ENCODE results near the gene CISH.
A peak's percentile ranks its signal among the peaks of the same experiment; 100 is the strongest.

Gene CISH, protein sequence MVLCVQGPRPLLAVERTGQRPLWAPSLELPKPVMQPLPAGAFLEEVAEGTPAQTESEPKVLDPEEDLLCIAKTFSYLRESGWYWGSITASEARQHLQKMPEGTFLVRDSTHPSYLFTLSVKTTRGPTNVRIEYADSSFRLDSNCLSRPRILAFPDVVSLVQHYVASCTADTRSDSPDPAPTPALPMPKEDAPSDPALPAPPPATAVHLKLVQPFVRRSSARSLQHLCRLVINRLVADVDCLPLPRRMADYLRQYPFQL

DNA sequence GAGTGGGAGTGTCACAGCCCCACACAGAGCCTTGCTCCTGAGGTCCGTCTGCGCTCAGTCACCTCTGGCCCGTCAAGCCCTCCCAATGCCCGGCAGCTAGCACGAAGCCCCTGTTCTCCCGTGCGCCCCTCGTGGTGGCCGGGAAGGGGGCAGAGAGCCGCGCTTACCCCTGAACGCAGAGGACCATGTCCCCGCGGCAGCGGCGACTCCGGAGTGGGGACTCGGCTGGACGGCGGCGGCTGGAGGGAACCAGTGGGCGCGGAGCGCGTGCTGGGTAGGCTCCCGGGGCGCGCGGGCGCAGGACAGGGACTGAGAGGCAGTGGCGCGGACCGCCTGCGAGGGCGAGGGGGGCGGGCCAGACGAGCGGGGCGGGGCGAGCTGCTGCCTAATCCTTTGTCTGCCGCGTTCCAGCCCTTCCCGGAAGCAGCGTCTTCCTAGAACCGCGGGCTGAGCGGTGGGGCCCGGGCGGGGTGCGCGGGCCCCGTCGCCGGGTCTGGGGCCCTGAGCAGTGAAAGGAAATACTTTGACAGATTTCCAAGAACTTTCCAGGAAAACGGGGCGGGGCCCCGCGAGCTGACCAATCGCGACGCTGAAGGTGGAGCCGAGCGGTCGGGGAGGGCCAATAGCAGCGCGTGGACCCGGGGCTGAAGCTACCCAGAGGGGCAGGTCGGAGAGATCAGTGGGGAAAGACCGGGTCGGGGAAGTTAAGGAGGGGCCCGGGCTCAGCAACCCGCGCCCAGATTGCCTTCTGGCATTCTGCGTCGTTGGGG lies at the start of gene CISH:
Gene CISH, minus strand, starts transcription at position 311 of the 770 bp plus-strand sequence. Its CDS starts 124 bp downstream, at position 187.
- peak; percentile 89 for DNase-seq

DNA sequence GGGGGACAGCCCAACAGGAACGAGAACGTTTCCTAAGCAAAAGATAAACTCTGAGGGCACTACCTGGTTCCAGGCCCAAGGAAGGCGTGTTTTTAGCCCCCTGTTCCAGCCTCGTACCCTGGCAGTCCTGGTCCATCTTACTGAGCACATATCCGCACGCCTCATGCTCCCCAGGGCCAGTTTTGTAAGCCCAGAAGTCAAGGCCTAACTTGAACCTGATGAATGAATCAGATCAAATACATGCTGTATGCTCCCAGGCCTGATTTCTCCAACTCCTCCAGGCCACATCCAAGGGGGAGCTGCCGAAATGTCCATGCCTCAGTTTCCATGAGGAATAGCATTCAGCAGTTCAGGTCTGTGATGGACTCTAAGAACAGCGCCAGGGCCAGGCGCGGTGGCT lies 48.8 kb upstream of the CISH start:
- no peak for DNase-seq

DNA sequence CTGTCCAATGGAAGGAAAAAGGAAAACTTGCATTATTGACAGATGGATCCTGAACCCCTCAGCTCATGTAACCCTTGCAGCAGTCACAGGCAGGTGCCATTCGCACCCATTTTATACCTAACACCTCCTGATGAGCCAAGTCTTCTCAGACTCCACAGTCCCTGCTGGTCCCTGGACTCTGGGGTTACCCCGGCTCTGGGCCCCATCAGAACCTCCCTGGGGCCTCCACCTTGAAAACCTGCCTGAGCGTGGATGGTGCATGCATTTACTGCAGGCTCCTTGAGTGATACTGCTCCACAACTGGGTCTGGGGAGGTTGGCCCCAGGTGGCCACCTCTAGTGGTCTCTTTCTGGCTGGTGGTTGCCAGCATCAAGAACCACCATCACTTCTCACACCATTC lies 47.3 kb upstream of the CISH start:
- DNase-seq = no peak

DNA sequence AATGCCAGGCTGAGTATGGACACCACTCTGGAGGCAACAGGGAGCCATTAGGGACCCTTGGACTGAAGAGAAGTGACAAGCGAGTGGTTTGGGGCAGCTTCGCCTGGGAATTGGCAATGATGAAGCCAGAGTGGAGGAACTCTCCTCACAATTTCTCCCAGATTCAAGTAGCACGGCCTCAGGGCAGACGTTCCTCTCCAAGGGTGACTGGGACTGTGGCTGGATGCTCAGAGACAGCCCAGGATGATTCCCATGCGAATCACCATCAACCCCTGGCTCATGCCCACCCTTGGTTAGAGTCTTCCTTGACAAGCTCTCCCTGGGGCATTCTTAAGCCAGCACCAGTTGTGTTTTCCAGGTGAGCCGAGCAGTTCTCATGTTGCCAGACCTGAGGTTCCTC lies 46.8 kb upstream of the CISH start:
- no peak for DNase-seq

DNA sequence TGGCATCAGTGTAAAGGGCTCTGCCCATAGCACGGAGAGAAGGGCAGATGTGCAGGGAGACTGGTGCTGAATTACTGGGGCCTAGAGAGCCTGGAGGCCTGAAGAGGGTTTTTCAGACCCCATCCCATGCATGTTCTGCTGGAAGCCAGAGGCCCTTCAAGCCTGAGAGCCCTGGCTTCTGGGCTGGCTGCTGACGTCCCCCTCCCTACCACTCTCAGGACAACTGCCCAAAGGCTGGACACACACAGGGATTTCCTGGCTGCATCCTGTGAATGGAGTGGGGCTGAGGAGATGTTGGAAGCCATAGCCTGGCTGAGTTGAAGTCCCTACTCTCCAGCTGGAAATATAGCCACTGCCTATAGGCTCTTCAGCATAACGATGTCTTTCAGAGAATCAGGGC lies 46.2 kb upstream of the CISH start:
- no peak for DNase-seq

DNA sequence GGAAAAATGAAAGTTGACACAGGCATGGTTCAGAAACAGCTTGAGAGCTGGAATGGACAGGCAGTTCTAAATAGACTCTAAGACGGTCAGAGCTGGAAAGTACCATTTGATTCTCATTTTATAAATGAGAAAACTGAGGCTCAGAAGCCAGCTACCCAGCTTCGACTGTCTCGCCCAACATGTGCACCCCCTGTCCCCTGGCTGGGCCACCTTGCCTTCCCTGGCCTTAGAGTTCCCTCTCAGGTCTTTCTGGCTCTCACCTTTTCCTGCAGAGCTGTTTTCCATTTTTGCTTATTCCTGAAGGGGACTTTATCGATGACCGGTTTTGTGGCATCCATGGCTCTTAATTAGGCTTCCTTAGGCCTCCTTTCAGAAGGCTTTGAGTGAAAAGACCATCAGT lies 45.8 kb upstream of the CISH start:
- no peak for DNase-seq

DNA sequence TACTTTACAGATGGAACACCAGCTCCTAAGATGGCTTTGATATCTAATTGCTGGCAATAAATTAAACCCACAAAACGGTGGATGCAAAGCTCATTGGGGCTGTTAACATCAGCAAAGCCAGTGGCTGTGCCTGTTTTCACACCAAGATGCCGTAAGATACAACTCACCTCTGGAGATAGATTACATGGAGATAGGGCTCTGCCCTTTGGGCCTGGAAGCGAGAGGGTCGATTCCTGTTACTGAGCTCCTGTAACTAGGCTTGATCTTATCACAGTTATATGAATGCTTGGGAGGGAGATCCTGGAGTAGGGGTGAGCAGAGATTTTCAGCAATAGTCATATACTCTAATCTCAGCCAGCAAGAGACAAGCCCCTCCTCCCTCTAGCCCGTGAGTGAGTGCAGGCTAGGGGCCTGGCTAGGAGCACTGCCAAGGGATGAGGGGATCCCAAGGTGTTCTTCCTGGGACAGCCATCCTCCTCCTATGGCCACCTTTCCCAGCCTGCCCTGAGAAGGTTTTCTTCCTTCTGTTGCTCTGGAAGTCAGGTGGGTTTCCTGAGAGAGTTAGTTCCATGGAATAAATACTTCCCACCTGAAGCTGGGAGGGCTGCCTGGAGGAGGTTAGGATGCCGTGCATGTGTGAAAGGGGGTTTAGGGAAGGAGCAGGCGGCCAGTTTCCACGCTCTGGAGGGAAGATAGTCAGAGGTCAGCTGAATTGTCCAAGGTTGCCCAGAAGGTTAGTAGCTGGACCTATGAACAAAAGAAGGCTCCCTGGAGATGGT lies 45.0 kb upstream of the CISH start:
- DNase-seq = no peak

DNA sequence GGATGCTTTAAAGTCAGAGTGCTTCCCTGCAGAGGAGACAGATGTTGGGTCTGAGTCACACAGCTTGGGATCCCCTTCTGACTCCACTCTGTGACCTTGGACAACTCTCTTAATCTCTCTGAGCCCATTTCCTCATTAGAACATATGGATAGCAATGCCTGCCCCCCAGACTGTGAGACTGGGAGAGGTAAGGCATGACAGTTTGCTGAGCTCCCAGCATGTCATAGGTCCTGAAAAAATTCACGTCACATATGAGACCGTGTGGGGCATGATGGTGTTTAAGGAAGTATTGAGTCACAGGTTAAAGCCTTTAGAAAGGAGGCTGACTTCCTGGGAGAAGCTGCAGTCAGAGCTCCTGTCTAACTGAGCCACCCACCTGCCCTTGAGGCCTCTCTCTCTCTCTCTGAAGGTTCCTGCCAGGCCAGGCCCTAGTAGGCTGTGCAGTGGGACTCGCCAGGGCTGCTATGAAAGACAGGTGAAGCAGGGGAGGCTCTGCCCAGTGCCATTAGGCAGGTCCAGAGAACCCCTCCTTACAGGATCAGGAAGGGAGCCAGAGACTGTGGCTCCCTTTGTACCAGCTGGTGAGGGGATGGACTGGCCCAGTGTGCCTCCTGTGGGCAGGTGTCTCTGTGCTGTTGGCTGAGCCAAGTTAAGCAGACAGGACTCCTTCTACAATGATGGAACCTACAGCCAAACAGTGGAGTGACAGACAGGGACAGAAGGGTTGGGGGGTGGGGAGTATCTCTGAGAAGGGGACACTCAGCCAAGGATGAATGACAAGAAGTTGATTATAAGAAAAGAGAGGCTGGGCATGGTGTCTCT lies 43.6 kb upstream of the CISH start:
- DNase-seq = no peak

DNA sequence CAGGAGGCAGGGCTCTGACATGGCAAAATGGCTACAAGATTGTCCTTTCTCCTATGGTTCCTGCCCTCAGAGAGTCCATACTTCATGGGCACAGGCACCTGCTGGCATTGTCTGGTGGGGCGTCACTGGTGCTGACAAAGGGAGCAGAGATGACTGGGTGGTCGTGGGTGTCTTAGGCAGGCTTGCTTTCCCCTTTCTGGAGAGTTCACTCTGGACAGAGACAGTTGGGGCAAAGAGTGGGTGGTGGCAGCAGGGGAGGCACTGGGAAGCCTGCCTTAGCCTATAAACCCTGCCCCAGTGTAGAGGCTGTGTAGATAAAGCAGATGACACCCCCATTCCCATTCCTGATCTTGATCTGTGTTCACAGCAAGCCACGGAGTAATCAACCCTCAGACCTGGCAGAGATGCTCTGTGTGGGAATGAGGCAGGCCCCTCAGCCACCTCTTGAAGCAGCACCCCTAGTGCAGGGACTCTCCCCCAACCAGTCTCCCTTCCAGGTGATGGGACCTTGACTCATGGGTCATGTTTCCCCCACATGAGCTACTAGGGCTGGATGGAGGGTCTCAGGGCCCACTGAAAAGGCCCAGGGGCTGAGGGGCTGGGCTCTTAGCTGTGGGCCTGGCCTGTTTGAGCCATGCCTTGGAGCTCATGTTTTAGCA lies 42.5 kb upstream of the CISH start:
- DNase-seq = no peak

DNA sequence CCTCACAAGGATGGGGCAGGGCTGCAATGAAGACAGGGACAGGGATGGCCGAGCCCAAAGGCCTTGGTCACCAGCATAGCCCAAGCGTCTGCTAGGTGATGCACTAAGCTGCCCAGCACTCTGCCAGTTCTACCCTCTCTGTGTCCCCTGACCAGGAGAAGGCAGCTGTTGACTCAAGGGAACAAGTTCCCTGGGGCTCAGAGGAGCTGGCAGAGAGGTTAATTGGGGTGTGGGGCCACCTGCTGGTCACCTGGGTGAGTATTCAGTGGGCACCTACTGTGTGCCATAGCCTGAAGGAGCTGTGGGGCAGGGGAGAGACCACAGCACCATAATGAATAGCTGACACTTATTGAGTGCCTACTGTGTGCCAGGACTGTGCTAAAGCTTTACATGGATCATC lies 41.1 kb upstream of the CISH start:
- no peak for DNase-seq

DNA sequence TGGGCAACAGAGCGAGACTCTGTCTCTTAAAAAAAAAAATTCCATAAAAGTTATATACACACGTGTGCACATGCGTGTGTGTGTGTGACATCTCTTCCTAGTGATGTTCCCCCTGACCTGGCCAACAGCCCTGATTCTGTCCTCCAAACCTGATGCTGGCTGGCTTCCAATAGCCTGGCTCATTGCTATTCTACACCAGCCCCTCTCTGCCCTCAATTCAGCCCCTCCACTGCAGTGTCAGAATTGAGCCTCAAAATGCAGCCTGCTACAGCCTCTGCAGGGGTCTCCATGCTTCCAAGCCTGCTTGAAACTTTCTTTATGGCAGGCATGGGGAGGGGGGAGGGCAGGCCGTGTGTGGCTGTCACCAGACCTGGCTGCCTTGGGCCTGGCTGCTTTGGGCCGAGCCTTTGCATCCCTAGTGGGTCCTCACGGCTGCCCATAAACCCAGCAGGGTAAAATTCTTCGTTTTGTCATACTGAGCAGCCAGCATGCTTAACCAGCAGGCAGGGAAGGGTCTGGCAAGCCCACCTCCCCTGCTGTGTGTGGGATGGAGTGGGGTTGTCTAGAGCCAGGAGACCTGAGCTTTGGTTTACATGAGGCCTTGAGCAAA lies 40.5 kb upstream of the CISH start:
- DNase-seq = no peak

DNA sequence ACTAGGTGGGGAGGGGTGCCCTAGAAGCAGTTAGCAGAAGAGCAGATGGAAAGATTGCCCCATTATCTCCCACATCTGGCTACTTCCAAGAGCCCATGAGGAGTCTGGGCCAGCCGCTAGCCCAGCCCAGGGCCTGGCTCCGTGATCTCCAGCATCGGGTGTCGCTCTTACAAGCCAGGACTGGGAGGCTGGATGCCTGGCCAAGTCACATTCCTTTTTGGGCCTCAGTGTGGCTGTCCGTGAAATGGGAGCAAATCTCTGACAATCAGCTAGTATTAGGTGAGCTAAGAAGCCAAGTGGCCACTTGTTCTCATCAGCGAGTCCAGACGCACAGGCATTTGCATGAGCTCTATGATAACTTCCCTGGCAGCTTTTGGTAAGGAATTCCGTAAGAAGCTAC lies 39.9 kb upstream of the CISH start:
- DNase-seq = no peak

DNA sequence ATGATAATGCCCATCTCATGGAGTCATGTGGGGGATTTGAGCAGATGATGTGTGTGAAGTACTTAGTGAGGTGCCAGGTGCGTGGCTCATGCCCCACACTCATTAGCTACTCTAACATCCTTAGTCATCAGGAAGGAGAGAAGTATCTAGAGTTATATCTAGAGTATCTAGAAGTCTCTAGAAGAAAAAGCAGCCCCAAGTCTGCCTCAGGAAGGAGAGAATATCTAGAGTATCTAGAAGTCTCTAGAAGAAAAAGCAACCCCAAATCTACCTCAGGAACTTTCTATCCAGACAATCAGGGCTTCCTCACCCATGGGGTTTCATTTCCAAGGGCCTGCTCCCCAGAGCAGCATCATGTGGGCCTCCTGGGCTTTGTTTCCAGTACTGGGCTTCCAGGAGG lies 38.4 kb upstream of the CISH start:
- DNase-seq = no peak

DNA sequence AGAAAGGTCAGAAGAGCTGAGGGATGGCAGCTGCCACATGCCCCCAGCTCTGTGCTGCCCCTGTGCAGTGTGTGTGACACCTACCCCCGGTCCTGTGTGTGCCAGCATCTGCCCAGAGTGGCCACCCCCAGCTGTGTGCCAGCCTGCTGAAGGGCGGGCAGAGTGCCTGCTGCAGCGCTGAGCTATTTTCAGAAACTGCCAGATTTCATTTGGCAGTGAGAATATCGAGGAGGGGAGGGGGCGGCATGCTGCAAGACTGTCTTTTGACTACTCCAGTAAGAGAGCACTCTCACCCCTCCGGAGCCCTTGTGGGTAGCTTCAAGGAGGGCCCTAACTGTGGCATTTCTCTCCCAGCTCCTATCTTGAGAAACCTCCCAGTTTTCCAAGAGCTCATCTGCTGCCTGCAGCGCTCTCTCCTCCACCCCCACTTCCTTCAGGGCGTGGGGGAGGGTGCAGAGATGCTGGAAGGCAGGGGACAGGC lies 37.9 kb upstream of the CISH start:
- DNase-seq = no peak

DNA sequence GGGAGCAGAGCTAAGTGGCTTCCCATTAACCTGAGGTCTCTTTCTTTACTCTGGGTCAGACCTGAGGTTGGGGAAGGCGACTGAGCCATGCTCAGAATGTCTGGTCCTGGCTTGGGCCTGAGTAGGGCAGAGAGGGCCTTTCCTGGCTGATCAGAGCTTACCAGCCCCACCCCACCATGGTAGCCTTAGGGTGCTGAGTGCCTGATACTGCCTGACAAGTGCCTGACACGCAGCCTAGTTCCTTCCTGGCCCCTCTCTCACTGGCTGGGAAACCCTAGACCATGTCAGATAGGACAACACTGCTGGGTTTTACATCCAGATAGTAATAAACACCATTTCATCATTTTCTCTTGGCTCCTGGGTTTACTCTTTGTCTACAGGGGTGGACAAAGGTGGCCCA lies 37.4 kb upstream of the CISH start:
- DNase-seq = no peak

DNA sequence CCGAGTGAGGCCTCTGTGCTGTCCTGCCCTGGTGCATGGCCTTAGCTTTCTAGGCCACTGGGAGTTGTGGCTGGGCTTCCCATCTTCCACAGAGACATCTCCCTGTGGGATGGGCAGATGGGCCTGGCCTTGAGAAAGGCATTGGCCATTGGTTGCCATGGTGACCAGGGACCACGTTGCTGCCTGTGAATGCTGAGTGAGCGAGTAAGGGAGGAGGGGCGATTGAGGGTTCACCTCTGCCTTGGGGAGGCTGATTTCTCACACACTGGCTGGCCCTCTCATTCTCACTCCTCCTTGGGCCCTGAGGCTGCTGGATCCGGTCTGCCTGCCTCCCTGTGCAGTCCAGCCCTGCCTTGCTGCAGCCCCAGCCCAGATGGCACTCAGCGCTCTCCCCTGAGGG lies 36.7 kb upstream of the CISH start:
- DNase-seq = no peak

DNA sequence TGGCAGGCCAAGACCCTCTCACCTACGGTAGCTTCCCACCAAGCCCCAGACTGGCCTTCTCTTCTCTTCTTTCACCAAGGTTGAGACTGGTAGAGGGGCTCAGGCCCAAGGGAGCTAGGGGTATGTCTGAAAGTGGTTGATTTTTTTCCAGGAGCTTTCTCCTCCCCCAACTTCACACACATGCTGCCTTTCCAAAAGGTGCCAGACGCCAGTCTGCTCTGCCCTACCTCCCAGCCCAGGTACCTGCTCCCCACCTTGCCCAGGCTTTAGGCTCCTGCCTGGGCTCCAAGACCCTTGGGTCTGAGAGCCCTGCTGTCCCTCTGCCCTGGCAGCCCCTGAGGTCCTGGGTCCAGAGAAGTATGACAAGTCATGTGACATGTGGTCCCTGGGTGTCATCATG lies 33.8 kb upstream of the CISH start:
- DNase-seq = no peak

DNA sequence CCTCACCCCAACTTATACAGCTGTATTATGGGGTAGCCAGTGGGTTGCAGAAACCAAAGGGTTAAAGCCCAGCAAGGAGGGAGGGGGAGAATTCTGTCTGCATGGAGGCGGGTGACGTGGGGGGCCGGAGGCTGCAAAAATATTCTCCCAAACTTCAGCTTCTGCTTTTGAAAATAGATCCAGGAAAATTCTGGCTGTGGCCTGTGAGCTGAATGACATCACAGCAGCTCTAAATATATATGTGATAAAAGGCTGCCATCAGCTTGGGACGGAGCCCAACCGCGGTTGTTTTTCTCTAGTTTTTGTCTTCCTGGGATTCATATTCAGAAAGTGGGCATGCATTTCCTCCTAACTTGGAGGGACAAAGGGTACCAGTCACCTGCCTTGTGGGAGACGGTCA lies 33.0 kb upstream of the CISH start:
- no peak for DNase-seq

DNA sequence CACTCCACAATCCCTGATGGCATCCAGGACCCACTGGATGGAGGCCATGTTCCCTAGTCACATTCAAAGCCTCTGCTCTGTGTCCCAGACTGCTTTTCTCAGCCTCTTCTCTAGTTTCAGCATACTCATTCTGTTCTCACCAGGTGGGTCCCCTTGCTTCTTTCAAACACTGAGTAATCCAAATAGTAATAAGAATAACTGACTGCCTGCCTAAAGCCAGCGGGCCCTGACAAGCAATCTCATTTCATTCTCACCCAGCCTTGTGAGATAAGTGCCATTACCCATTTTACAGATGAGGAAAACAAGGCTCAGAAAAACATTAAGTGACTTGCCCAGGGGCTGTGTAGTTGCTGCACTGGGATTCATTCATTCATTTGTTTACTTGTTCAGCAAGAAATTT lies 30.8 kb upstream of the CISH start:
- DNase-seq = no peak

DNA sequence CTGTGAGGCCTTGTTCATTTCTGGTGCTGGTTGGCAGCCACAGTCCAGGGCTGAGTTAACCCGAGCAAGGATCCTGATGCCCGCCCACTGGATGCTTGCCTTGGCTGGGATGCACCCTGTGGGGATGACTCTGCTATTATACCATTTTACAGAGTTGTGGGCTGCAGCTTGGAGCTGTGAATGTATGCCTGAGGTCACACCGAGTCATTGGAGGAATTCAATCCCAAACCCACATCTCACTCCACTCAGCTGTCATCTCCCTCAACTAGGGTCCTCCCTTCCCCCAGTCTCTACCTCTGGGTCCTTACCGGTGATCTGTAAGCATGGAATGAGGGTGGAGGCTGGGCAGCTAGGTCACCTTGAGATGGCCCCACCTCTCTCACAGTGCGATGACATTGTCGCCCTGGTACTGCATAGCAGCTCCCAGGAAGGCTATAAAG lies 27.5 kb upstream of the CISH start:
- DNase-seq = peak; percentile 74

DNA sequence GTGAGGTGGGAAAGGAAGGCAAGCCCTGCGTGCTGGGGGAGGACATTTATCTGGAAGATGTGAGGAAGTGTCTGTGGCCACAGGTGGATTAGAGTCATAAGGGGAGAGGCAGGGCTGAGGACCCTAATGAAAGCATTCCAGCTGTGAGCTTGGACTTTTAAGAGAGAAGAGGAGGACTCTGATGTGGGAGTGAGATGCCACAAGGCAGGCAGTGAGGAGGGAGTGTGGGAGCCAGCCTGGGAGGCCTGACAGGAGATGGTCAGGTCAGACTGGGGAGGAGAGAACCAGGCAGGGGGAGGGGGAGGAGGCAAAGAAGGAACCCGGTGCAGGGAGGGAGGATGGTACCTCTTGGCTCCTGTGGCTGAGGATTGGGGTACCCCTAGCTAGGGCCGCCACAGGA lies 26.4 kb upstream of the CISH start:
- no peak for DNase-seq

DNA sequence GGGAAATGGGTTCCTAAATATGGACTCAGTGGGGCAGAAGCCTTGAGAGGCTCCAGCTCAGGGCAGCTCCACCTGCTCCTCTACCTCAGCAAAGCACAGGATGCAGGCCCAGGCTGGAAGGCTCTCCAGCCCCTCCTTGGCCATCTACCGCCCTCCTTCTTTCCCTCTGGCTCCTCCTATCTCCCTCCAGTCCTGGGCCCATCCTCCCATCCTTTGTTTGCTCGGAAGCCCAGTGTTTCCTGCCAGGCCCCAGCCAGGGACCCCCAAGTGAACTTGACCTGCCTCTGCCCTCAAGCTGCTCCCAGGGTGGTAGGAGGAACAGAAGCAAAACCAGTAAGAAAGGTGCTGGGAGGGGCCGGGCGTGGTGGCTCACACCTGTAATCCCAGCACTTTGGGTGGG lies 25.4 kb upstream of the CISH start:
- DNase-seq = no peak
